Measurements from ENCODE around the gene ESRRG.

- TF ChIP-seq, protein P1, sequence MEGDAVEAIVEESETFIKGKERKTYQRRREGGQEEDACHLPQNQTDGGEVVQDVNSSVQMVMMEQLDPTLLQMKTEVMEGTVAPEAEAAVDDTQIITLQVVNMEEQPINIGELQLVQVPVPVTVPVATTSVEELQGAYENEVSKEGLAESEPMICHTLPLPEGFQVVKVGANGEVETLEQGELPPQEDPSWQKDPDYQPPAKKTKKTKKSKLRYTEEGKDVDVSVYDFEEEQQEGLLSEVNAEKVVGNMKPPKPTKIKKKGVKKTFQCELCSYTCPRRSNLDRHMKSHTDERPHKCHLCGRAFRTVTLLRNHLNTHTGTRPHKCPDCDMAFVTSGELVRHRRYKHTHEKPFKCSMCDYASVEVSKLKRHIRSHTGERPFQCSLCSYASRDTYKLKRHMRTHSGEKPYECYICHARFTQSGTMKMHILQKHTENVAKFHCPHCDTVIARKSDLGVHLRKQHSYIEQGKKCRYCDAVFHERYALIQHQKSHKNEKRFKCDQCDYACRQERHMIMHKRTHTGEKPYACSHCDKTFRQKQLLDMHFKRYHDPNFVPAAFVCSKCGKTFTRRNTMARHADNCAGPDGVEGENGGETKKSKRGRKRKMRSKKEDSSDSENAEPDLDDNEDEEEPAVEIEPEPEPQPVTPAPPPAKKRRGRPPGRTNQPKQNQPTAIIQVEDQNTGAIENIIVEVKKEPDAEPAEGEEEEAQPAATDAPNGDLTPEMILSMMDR (IDR thresholded peaks at IDR 0.05; ENCODE audit: low read length): no peak
- no peak for TF ChIP-seq EZH2 (IDR thresholded peaks at IDR 0.05; ENCODE audit: borderline replicate concordance, low read length)
Observed at GRCh38 chr1:216607067-216607697, 116.0 kb downstream of the ESRRG start.

Data from OCI-LY1 (cell line).